K562 (cell line): Measurements from ENCODE around the gene CELSR2.

Source experiments
- AFF4 ChIP-seq: sonication (generic); formaldehyde crosslinking; IDR thresholded peaks from 2 replicates; pipeline ENCODE4 v1.8.0; 2023; ENCODE audit warnings: mild to moderate bottlenecking, missing genetic modification reagents
- E2F5 ChIP-seq: sonication (generic); formaldehyde crosslinking; IDR thresholded peaks from 2 replicates; pipeline ENCODE4 v1.8.0; 2022; ENCODE audit warnings: mild to moderate bottlenecking, missing genetic modification reagents
- HNRNPLL ChIP-seq: fragments of 200-400 bp; formaldehyde crosslinking; IDR thresholded peaks from 2 replicates; pipeline ENCODE4 v1.6.1; 2017; ENCODE audit warnings: low read length, low read depth, mild to moderate bottlenecking; ENCODE audit not compliant: poor library complexity, severe bottlenecking
- MTA1 ChIP-seq: fragments of 450-650 bp; IDR thresholded peaks from 2 replicates; pipeline ENCODE4 v1.6.1; 2017; ENCODE audit warnings: borderline replicate concordance
- PBX2 ChIP-seq, 2 experiments: IDR thresholded peaks in 1 of 2; conservative IDR thresholded peaks in 1 of 2; 2 replicates each; pipeline ENCODE4 v1.6.1; 2016; ENCODE audit warnings: low read depth in 2 of 2, mild to moderate bottlenecking in 1 of 2, missing compliant biosample characterization in 1 of 2, missing genetic modification characterization in 1 of 2, moderate library complexity in 1 of 2
- POLR2A ChIP-seq: fragments of 450-650 bp; conservative IDR thresholded peaks from 2 replicates; pipeline ENCODE4 v1.6.1; 2016
- REST ChIP-seq, 2 experiments: fragments of 450-650 bp; formaldehyde crosslinking in 1 of 2; IDR thresholded peaks; 2 replicates each; pipeline versions ENCODE4 v1.4.0 to v1.6.1; 2014 to 2020; ENCODE audit warnings: mild to moderate bottlenecking in 2 of 2, borderline replicate concordance in 1 of 2, low read depth in 1 of 2
- RFX5 ChIP-seq: IDR thresholded peaks from 2 replicates; pipeline ENCODE4 v1.6.1; 2011; ENCODE audit warnings: low read depth, mild to moderate bottlenecking, improper control_type of control experiment, low read length
- USF1 ChIP-seq: sonication (generic); formaldehyde crosslinking; IDR thresholded peaks from 2 replicates; pipeline ENCODE4 v1.9.0; 2022; ENCODE audit warnings: mild to moderate bottlenecking, missing genetic modification reagents
- ZBTB1 ChIP-seq: sonication (generic); formaldehyde crosslinking; IDR thresholded peaks from 2 replicates; pipeline ENCODE4 v1.8.1; 2023; ENCODE audit warnings: missing genetic modification reagents, low read depth, mild to moderate bottlenecking, borderline replicate concordance
- ZBTB49 ChIP-seq: sonication (generic); formaldehyde crosslinking; IDR thresholded peaks from 2 replicates; pipeline ENCODE4 v1.8.0; 2022; ENCODE audit warnings: missing genetic modification reagents, mild to moderate bottlenecking, borderline replicate concordance
- ZNF311 ChIP-seq: fragments of 250-450 bp; sonication (Bioruptor Pico); IDR thresholded peaks from 2 replicates; pipeline ENCODE4 v1.4.0; 2020; ENCODE audit warnings: mild to moderate bottlenecking, moderate library complexity

GRCh38 chr1:109246141-109246551 lies 3.2 kb upstream of the CELSR2 start:
- no peak for TF ChIP-seq POLR2A
- no peak for TF ChIP-seq HNRNPLL
- TF ChIP-seq ZBTB1 (CRISPR knock-in tag): no peak
- no peak for TF ChIP-seq RFX5
- no peak for TF ChIP-seq PBX2 (CRISPR knock-in tag; IDR thresholded peaks at IDR 0.05; ENCODE audit: low read depth)
- no peak for TF ChIP-seq PBX2 (tag; conservative IDR thresholded peaks at IDR 0.05; ENCODE audit: low read depth)
- TF ChIP-seq REST (IDR thresholded peaks at IDR 0.05; ENCODE audit: borderline replicate concordance): no peak
- TF ChIP-seq REST (CRISPR knock-in tag; IDR thresholded peaks at IDR 0.05; ENCODE audit: low read depth): no peak
- TF ChIP-seq USF1 (CRISPR knock-in tag): no peak
- no peak for TF ChIP-seq ZBTB49 (CRISPR knock-in tag)
- TF ChIP-seq E2F5 (CRISPR knock-in tag): no peak
- no peak for TF ChIP-seq AFF4 (CRISPR knock-in tag)
- no peak for TF ChIP-seq MTA1
- TF ChIP-seq ZNF311: no peak
